AG09319 (cell line): ENCODE data around the gene CRYGB.

Experiments
- DNase-seq: peaks from one replicate; pipeline ENCODE4 v3.0.0-alpha.2; 2010; ENCODE audit warnings: low read depth; ENCODE audit errors: extremely low read depth
- CTCF ChIP-seq: IDR thresholded peaks from 2 replicates; pipeline ENCODE4 v1.5.1; 2011; ENCODE audit warnings: low read depth, mild to moderate bottlenecking, inconsistent platforms, low read length, moderate library complexity

The CRYGB gene

GRCh38 chr2:208174144-208174543 is 28.2 kb upstream of the CRYGB start:
- TF ChIP-seq CTCF: no peak
- no peak for DNase-seq

- TF ChIP-seq CTCF: no peak
- no peak for DNase-seq
These were observed 26.2 kb upstream of the CRYGB start for GRCh38 chr2:208172125-208172524.

GRCh38 chr2:208164951-208165755 is 19.2 kb upstream of the CRYGB start:
- TF ChIP-seq CTCF: no peak
- no peak for DNase-seq

GRCh38 chr2:208163489-208163888 is 17.5 kb upstream of the CRYGB start, which contains the start of gene CRYGA:
CRYGA (minus strand) TSS chr2:208163589; CDS start chr2:208163556, 33 bp downstream.
- no peak for TF ChIP-seq CTCF
- no peak for DNase-seq

- TF ChIP-seq CTCF: no peak
- DNase-seq: no peak
These were observed 10.5 kb upstream of the CRYGB start for GRCh38 chr2:208156439-208156838.

- TF ChIP-seq CTCF: no peak
These were observed 7.2 kb upstream of the CRYGB start for GRCh38 chr2:208153156-208153555.

GRCh38 chr2:208150956-208151355 is 5.0 kb upstream of the CRYGB start:
- DNase-seq: no peak
- no peak for TF ChIP-seq CTCF

More at GRCh38 chr2:208153156-208153555, 7.2 kb upstream of the CRYGB start:
- no peak for DNase-seq
